Hippocampal formation (tissue), 2 donors: ENCODE measurements around the gene TCP11L1.
"Not testable (repeated sequence)": the region's sequence is repeated elsewhere in the genome, so short reads cannot be mapped to it uniquely, and the experiment has no call there.

Experiments
- DNase-seq, 2 donors: peaks; one replicate each; lab custom pipeline; 2025; lab: John Stamatoyannopoulos, UW

Gene TCP11L1

DNA sequence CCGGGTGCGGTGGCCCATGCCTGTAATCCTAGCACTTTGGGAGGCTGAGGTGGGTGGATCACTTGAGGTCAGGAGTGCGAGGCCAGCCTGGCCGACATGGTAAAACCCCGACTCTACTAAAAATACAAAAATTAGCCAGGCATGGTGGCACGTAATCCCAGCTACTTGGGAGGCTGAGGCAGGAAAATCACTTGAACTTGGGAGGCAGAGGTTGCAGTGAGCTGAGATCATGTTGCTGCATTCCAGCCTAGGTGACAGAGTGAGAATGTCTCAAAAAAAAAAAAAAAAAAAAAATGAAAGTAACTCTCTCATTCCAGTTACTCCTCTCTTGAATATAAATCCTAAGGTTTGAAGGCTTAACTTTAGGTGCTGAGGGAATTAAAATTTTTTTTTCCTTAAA is 10.2 kb upstream of the TCP11L1 start:
- not testable (repeated sequence) for DNase-seq

DNA sequence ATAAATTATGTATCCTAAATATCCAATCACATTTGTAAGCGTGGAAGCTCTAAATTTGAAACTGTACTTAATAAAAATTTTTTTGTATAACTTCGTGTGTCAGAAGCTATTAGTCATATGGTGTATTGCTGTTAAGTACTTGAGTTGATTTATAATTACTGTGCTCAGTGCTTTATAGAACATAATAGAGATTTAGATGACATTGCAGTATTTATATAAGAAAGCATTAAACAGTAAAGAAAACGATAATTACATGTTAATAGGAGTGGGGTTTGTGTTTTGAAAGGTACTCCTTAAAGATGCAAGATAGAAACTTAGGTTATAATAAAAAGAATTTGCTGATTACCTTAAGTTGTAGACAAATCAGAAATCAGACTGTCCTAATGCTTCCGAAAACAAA is 5.9 kb upstream of the TCP11L1 start:
- no peak for DNase-seq

DNA sequence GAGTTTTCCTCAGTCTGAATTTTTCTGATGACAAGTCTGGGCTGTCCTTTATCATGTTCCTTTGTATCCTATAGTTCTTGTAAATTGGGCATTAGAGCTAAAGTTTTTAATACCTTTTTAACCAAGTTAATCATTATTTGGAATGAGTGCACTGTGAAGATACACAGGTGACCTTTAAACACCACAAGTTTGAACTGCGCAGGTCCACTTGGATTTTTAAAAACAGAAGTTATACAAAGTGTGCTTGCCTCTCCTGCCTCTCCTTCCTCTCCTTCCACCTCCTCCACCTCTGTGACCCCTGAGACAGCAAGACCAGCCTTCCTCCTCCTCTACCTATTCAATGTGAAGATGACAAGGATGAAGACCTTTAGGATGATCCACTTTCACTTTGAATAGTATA is 4.4 kb upstream of the TCP11L1 start:
- DNase-seq = no peak

DNA sequence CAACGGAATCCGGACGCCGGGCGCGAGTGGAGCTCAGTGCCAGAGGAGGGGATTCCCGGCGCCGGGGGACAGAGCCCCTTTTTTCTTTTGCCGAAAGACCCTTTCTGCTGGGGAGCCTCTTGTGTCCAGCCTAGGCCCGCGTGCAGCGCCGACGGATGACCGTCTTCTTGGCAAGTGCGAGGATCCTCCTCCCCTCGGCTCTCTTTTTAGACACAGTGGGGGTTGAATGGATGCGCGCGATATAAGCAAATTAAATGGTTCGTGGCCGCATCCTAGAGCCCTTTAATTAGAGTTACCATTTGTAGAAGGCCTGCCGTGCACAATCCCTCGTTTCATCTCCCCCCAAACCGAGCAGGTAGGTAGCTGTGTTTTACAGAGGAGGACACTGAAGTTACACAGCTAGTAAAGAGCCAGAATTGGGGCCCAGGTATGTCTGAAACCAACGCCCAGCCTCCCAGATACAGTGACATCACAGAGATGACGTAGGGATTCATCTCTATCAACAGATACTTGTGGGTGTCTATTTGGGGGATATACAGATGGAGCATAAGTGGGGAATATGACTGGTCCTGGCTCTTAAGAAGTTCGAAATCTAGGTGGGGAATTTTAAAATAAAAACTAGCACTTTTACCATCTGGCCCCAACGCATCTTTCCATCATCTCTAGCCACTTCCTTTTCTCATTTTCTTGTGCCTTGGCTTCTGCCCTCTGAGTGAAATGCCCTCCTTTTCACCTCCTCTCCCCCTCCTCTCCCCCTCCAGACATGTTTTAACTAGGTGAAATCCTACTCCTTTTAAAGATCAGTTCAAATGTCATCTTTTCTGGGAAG is 875 bp downstream of the TCP11L1 start:
- DNase-seq = no peak

DNA sequence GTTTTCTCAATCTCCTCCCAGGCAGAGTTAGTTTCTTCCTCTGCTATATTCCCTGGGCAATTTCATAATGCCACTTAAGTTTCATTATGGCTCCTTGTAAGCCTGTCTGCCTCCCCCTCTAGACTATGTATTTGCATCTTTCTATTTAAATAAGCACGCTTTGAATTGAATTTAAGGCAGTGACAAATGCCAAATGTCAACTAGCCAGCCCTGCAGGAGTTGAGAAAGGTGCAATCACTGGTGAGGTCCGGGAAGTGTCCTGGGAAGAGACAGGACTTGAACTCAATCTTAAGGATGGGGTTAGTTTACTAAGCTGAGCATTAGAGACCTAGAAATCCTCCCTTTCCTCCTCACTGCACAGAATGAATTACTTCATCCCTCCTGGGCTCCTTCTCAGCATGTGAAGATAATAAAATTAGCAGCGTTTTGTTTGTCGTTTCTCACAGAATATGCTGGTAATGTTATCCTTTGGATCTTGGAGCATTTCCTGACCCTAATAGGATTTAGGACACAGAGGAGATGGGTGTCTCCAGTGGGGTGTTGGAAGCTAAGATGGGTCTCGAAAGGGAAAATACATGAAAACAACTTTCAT is 1.6 kb downstream of the TCP11L1 start:
- no peak for DNase-seq

DNA sequence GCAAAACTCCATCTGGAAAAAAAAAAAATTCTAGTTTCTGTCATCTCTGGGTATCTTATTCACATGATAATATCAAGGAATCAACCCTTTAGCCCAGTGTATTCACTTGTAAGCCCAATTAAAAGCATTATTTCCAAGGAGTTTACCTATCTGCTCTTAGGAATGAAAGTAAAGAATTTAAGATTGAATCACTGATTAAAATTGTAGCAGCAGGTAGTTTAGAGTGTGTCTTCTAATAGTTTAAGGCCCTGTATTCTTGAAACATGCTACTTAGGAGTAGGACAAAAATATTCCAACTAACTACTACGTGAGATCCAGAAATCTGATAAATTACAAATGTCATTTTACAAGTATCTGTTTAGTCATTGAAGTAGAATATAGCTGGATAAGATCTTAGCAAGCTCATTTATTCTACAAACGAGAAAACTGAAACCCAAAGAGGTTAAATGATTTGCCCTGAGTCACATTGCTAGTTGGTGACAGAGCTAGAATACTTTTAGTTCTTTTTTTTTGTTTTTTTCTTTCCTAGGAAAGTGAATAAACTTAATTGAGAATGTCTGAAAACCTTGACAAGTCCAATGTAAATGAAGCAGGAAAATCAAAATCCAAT is 4.0 kb downstream of the TCP11L1 start:
- no peak for DNase-seq

DNA sequence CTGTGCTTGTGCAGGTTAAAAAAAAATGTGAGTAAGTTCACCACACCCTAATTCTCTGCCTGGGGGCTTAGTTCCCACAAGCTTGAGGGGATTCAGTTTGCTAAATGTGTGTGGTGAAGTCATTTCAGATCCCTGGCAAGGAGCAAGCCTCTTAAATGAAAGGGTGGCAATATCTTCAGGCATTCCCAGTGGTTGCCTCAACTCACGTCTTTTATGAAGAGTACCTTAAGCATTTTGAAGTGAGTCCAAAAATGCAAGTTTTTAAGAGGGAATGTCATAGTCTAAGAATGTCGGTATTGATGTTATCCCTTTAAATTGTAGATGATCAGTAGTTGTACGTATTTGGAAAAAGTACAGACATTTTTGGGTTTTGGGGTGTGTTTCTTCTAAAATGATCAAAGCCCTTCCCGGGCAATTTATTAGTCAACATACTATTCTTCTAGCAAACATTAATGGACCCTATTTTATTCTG is 4.9 kb downstream of the TCP11L1 start:
- DNase-seq = no peak

DNA sequence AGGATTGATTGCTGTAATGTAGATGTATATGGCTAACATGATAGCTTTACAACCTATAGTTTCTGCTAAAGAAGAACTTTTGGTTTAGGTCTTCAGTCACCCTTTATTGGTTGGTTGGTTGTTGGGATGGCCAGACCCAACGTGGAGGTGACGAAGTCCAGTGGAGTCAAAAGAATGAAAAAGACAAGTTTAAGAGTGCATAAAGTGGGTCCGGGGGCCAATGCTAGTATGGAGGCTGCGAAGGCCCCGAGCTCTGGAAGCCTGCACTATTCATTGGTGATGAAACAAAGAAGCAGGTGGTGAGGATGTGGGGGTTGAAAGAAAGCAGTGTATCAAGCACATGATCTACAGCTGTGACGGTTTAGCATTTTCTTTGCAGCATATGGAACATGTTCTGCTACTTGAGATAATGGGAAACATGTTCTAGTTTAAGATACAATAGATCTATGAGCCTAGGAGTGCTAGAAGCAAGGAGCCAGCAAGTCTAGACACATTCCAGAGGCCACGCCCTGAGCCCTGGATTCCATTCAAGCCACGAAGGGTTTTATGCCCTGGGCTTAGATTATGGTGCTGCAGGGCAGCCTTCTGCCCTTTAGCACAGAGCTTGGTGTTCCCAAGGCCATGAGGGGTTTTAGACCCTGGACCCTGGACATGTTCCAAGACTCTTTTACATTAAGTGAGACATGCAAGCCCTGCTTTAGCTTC is 6.3 kb downstream of the TCP11L1 start:
- no peak for DNase-seq

DNA sequence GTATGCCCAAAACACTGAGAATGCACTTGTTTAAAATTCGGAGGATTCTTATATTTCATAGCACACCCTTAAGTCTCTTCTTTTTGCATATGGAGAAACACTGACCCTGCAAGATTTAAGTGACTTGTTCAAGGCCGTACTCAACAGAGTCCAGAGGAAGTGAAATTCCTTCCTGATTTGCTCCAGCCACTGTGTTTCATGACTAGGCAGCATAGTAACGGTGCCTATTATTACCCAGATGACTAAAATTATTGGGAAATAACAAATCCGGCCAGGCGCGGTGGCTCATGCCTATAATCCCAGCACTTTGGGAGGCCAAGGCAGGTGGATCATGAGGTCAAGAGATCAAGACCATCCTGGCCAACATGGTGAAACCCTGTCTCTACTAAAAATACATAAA is 9.3 kb downstream of the TCP11L1 start:
- DNase-seq = peak in 1 of 2 donors; percentile 7

DNA sequence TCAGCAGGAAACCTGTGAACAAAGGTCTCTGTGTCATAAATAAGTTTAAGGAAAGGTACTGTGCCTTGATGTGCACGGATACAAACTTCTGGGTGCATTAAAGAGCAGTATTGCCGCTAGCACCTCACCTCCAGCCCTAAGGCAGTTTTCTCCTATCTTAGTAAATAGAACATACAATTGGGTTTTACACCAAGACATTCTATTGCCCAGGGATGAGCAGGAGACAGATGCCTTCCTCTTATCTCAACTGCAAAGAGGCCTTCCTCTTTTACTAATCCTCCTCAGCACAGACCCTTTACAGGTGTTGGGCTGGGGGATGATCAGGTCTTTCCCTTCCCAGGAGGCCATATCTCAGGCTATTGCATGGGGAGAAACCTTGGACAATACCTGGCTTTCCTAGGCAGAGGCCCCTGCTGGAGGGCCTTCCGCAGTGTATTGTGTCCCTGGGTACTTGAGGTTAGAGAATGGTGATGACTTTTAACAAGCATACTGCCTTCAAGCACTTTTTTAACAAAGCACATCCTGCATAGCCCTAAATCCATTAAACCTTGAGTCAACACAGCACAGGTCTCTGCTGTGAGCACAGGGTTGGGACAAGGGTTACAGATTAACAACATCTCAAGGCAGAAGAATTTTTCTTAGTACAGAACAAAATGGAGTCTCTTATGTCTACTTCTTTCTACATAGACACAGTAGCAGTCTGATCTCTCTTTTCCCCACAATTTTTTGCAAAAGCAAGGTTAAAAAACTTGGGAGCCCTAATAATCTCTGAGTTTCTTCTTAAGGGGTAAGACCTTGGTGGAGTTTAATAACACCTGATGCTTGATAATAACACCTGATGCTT is 10.4 kb downstream of the TCP11L1 start:
- DNase-seq = not testable (repeated sequence)

DNA sequence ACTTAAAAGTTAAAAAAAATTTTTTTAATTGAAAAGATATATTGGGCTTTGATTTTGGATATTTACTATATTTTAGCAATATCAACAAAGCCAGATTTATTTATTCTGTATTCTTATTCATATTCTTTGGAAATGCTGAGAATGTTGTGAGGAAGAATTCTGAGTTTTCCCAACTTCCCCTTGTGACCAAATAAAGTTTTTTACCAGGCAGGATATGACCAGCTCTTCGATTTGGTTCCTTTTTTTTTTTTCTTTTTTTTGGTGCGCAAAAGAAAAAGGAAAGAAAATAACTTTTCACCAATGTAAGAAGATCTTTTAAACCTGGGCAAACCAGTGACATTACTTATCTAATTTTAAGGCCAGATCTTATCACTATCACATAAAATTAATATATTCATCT is 12.9 kb downstream of the TCP11L1 start:
- no peak for DNase-seq

DNA sequence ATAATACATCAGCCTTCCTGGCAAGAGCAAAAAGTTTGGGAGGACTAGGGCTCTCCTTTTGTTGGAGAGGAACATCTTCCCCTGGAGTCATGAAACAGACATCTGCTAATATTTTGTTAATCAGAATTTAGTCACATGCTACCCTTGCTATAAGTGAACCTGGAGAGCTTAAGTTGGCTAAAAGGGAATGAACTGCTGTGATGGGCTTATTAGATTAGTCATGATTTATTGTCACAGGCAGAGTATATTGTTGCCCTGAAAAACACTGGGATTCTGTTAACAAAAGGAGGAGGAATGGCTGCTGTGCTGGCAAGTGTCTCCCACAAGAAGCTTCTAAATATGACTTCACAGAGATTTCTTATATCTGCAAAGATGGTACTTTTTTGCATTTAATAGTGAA is 16.0 kb downstream of the TCP11L1 start:
- no peak for DNase-seq

DNA sequence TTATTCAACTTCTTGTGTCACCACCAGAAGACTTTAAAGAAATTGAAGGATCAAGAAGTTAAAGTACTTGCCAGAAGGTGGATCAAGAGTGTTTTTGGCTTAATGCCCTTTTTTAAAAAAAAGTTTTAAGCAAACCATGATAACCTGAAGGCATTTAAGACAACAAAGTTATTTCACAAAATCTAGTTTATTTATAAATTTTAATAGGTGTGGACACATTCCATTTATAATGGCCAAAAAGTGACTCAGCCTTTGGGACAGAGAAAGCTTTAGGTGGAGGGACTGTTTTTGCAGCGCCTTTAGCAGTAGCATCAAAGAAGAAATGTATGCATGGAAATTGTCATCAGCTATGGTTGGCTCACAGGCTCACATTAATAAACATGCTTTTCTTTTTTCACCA is 17.9 kb downstream of the TCP11L1 start:
- DNase-seq = no peak

DNA sequence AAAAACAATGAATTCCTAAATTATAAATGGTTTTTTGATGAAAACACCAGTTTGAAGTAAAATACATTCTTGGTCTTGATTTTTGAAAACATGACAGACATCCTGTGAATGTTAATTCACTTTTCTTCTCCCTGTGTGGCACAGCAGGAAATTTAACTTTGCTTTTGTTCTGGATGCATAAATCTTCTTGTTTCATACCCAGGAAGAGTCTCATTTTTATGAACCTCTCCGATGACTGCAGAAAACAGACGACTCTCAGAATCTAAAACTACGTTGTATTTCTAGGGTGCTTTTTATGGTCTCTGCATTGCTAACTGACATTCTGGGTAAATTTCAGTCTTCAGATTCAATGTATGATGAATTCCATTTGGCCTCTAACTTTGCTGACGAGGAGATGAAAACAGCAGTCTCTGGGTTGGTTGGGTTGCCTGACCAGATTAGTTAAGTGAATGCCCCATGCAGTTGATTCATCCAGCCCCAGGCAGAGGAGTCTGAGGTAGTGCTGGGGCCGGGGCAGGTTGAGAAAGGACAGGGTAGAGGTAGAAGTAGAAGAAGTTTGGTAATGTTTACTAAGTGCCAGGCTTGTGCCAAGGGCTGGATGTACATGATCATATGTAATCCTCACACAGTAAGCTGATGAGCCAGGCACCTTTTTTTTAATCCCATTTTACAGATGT is 20.1 kb downstream of the TCP11L1 start:
- no peak for DNase-seq

DNA sequence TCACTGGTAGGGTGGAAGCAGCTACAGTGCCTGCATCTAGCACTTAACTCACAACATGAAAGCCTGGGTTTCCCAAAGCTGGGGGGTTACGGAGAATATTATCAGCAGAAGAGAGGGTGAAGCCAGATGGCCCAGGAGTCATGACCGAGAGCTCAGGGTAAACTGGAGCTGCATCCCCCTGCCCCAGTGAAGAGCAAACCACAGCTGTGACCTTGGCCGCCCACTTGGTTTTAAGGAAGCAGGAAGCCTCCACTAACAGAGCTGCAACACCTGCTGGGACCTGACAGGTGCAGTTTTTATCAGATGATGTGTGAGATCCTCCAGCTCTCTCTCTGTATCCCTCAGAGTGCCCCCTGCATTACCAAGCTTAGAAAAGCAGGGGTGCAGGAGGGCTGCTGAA is 20.9 kb downstream of the TCP11L1 start:
- DNase-seq = no peak

DNA sequence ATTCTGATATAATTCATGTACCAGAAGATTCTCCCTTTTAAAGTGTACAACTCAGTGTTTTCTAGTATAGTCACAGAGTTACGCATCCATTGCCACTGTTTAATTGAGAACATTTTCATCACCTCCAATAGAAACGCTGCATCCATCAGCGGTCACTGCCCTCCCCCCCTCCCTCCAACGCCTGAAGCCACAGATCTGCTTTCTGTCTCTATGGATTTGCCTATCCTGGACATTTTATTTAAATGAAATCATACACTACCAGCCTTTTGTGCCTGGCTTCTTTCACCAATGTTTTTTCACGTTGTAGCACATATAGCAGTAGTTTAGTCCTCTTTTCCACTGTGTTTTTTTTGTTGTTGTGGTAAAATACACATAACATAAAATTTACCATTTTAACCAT is 22.8 kb downstream of the TCP11L1 start:
- DNase-seq = no peak

DNA sequence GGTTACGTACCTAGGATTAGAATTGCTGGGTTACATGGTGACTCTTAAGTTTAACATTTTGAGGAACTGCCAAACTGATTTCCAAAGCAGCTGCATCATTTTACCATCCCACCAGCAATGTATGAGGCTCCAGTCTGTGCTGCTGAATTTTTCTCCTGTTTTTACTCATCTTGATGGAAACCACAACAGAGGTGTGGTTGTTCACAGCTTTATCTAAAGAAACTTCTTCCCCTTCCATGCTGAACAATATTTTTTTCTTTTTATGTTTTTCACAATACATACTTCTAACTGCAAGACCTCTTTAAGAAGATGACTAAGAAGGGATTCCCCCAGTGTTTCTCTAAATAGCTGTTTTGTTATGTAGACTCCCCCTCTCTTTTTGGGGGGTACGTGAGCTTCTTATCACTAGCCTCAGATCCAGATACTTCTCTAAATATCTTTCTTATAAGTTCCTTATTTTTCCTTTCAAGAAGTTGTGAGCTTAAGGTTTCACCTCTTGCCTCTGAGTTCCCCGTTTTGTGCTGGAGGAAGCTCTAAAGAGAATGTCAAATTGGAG is 24.0 kb downstream of the TCP11L1 start:
- DNase-seq = peak in 1 of 2 donors; percentile 15

DNA sequence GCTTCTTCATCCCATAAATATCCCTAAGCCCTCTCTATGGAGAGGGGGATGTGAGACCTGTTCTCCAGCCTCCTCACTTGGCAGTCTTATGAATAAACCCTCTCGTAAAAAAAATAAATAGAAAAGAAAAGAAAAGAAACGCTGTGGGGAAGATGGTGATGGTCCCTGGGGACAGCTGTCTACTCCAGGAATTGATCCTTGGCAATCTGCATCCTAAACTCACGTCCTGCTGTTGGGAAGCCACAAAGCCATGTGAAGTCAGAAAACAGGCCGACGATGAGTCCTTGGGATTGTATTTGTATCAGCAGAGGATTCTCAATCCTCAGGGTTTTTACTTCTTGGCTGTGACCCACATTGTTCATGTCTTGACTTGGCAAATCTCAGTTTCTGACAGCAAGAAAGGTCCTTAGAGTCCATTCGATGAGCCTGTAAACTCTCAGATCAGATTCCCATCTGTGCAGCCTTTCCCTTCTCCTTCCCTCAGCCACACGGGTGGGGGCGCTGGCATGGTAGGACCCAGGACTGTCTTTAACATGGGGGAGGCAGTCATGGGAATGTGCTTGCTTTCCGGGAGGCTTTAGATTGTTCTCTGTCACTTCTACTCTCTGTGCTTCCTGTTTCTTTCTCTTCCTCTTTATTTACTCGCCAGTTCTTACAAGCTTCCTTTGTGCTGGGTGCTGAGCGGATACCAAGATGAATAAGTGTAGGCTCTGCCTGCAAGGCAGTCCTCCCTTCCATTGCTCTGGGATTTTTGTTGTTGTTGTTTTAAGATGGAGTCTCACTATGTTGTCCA is 24.9 kb downstream of the TCP11L1 start:
- no peak for DNase-seq

DNA sequence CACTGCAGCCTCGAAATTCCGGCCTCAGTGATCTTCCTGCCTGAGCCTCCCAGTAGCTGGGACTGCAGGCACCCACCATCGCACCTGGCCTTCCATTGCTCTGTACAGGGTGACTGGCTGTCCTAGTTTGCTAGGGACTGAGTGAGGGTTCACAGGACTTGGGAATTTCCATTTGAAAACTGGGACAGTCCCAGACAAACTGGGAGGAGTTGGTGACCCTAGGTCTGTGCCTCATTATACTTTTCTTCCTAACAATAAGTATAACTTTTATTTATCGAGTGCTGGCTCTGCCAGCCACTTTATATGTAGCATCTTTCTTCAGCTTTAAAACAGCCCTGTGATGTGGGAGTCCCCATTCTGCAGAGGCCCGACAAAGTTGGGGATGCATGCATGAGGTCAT is 25.5 kb downstream of the TCP11L1 start:
- DNase-seq = no peak
